Suprapubic skin (tissue), 4 donors: ENCODE data around the gene SYCP1.

Experiments
- CTCF ChIP-seq, 2 donors: fragments of 200-600 bp in 1 of 2; fragments of 450-650 bp in 1 of 2; sonication (generic) in 1 of 2; IDR thresholded peaks; one replicate each; pipeline ENCODE4 v1.5.1; 2016 to 2019; ENCODE audit warnings: antibody characterized with exemption in 2 of 2, mild to moderate bottlenecking in 1 of 2, moderate library complexity in 1 of 2
- EP300 ChIP-seq: sonication (generic); formaldehyde crosslinking; IDR thresholded peaks from one replicate; pipeline ENCODE4 v1.6.1; 2017; ENCODE audit warnings: antibody characterized with exemption
- POLR2A ChIP-seq, 2 donors: fragments of 450-650 bp; IDR thresholded peaks; one replicate each; pipeline ENCODE4 v1.6.1; 2017; ENCODE audit warnings: antibody characterized with exemption in 2 of 2, mild to moderate bottlenecking in 2 of 2, moderate library complexity in 2 of 2
- POLR2AphosphoS5 ChIP-seq, 3 donors: sonication (generic); formaldehyde crosslinking; IDR thresholded peaks; one replicate each; pipeline ENCODE4 v1.6.1; 2017; ENCODE audit warnings: antibody characterized with exemption in 3 of 3

- TF ChIP-seq CTCF (IDR thresholded peaks at IDR 0.05) (no peak), POLR2A (IDR thresholded peaks at IDR 0.05) (no peak), POLR2AphosphoS5 (IDR thresholded peaks at IDR 0.05) (no peak), EP300 (no peak)
Measured at GRCh38 chr1:114982251-114982650, 127.6 kb downstream of the SYCP1 start.
